Activated CD4-positive, CD25-positive, alpha-beta regulatory T cell treated with anti-CD3 and anti-CD28 coated beads, Interleukin-2, amount 50 U/mL, for 24 hours (primary cell): ENCODE data around the gene NPEPL1.
"Not testable (repeated sequence)": the region's sequence is repeated elsewhere in the genome, so short reads cannot be mapped to it uniquely, and the experiment has no call there.

ENCODE experiments used
- ATAC-seq, 2 donors: fragments of 150-1000 bp; cut with Tn5 transposase; one replicate each; pipeline ENCODE4 v1.10.0; 2021; ENCODE audit warnings: mild to moderate bottlenecking in 1 of 2, moderate library complexity in 1 of 2

NPEPL1 gene

DNA sequence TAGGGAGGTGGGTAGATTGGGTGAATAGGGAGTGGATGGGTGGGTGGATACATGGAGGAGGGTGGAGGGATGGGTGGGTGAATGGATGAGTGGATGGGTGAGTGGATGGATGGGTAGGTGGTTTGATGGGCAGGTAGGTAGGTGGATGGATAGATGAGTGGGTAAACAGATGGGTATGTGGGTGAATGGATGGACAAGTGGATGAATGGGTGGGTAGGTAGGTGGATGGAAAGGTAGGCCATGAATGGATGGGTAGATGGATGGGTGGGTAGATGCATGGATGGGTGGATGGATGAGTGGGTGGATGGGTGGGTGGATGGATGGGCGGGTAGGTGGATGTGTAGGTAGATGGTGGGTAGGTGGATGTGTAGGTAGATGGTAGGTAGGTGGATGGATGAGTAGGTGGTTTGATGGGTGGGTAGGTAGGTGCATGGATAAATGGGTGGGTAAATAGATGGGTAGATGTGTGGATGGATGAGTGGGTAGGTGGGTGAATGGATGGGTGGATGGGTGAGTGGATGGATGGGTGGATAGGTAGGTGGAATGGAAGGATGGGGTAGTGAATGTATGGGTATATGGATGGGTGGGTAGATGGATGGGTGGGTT, 51.4 kb downstream of the NPEPL1 start:
- ATAC-seq, result no peak

DNA sequence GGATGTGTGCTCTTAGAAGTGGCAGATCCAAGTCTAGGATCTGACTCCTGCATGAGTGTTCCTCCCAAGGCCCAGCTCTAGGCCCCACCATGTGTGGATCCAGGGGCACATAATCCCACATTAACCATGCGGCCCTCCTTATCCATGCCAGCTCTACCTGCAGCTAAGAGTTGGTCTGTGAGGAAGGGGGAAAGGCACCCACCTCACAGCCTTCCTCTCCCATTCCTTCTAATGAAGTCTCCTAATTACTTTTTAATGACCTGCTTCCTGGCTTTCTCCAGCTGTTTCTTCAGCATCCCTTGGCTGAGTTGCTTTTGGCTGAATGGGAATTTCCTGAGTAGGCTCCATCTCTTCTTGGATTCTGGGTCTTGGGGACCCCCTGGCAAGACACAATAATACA, 52.2 kb downstream of the NPEPL1 start:
- ATAC-seq, result no peak

DNA sequence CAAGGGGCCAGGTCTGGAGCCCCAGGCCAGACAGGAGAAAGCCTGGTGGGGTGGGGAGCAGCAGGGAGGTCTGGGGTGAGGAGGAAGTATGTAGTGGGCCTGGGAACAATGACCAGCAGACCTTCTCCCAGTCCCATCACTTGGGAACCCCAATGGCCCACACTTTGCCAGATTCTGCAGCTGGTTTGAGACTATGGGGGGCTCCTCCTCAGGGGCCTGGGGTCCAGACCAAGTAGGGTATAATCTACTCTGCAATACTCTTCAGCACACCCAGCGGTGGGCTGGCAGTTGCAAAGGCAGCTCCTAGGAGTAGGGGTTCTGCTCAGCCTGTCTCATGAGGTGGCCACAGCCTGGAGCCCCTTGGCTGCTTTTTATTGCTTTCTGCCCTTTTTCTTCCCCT, 52.8 kb downstream of the NPEPL1 start:
- no peak for ATAC-seq

DNA sequence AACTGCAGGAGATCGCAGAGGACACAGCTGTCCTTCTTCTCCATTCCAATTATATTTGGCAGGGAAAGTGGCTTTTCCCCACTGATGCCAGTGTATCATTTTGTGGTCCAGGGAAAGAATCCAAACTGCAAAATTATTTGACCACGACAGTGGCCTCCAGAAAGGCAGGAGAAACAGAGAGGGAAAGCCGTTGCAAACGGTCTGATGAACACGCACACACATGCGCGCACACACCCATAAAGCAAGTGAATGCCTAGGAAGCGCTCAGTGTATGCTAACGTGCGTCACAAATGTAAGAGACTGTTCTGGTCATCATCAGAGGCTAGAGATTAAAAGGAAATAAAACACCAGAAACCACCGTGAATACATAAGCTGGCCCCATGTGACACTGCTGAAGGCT, 54.0 kb downstream of the NPEPL1 start:
- ATAC-seq, result no peak

DNA sequence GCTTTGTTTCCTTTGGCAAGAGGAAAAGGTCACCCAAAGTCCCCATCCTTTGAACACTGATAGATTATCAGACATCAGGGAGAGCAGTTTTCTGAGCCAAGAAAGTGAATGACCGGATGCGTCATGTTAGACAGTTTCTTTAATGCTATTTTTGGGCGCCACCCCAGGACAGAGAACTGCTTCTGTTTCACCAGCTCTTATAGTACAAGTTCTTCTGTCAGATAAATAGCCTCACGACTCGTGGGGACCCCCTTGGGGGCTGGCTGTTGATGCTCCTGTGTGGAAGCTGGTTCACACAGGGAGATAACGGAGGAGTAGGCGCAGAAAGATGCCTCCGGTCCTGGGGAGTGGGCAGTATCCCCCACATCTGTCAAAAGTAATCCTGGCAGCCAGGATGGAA, 54.6 kb downstream of the NPEPL1 start:
- ATAC-seq, result no peak

DNA sequence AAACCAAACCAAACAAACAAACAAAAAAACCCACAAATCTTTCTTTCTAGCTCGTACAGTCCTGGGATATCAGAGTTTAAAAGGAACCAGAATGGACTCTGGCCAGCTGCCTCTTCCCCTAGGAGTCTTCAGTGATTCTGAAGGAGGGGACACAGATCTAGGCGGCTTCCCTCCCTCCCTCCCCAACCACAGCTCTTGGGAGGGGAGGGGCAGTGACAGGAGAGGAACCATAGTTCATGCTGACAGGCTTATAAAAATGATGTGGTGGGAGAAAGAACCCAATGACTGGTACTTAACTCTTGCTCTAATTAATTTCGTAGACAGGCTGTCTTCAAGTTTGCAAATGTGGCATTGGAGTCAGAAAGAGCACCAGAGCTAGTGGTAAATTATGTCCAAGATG, 56.0 kb downstream of the NPEPL1 start:
- ATAC-seq, result no peak

DNA sequence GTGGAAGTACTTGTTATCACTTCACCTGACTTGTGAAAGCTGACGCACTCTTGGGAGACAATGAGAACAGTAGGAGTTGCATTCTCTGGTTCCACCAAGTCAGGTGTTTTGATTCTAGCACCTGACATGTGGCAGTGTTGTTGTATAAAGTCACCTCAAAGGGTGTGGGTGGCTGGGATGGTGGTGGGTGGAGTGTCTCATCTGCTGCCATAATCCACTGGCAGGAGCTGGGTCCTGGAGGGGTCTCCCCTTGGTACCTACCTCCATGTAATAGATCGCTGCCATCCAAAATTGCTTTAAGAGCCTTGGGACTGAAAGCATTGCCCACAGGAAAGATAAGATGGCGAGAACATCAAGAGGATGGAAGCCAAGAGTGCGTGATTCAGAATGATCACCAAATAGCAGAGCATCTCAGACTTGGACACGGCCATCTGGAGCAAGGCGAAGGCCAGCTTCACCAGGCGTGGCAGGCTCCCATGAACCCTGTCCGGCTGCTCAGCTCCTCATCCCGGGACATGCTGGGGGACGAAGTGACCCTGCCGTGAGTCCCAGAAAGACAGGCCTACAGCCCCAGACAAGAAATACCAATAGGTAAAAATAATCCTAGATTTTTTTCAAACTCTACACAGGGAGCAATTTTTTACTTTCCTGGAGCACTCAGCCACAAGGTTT, 56.6 kb downstream of the NPEPL1 start:
- no peak for ATAC-seq

DNA sequence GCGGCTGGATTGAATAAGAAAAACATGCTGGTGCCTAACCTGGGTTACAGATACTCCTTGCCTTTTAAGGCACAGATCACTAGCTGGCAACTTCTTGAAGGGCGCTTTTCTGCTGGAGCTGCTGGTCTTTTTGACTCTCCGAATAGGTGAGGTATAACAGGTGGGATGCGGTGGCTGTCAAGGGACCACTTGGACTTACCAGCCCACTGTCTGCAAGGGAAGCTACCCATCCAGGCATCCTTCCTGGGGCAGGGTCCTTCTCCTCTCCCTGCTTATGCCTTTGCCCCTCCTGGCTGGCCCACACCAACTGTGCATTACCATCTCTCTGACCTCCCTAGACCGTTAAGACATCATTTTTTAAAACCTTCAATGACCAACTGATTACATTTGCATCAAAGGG, 57.4 kb downstream of the NPEPL1 start:
- no peak for ATAC-seq

DNA sequence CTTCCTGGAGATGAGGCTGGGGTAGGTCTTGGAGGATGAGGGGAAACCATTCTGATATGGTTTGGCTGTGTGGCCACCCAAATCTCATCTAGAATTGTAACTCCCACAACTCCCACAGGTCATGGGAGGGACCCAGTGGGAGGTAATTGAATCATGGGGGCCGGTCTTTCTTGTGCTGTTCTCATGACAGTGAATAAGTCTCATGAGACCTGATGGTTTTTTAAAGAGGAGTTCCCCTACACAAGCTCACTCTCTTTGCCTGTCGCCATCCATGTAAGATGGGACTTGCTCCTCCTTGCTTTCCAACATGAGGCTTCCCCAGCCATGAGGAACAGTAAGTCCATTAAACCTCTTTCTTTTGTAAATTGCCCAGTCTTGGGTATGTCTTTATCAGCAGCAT, 58.1 kb downstream of the NPEPL1 start:
- not testable (repeated sequence) for ATAC-seq

DNA sequence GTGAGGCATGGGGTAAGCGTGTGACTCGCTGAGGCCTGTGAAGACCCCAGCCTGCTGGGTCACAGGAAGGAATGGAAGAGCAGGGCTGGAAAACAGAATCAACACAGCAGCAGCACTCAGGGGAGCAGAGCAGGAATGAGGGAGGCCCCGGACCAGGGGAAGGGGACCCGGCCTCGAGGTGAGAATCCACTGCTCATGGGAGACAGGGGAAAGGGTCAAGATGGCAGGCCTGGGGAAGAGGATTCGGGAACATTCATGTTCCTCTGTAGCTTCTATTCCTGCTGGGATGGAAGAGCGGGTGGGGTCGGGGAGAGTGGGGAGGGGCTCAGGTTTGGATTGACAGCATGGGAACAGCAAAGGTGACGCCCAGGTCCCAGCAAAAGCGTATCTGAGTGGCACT, 59.4 kb downstream of the NPEPL1 start:
- ATAC-seq, result no peak

DNA sequence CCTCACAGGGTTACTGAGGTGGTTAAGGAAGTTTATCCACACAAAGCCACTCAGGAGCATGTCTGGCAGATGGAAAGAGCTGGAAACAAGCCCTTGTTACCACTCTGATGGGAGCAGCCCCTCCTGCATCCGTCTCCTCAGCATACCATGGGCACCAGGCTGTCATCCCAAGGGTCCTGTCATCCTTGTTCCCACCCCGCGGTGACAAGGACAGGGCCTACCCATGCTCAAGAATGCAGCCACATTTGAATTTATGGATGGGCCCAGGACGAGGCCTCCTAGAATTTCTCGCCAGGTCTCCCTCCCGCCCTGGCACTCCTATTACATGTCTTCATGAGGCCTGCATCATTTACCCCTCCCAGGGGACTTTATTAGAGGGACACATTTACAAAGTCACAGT, 60.0 kb downstream of the NPEPL1 start:
- no peak for ATAC-seq

DNA sequence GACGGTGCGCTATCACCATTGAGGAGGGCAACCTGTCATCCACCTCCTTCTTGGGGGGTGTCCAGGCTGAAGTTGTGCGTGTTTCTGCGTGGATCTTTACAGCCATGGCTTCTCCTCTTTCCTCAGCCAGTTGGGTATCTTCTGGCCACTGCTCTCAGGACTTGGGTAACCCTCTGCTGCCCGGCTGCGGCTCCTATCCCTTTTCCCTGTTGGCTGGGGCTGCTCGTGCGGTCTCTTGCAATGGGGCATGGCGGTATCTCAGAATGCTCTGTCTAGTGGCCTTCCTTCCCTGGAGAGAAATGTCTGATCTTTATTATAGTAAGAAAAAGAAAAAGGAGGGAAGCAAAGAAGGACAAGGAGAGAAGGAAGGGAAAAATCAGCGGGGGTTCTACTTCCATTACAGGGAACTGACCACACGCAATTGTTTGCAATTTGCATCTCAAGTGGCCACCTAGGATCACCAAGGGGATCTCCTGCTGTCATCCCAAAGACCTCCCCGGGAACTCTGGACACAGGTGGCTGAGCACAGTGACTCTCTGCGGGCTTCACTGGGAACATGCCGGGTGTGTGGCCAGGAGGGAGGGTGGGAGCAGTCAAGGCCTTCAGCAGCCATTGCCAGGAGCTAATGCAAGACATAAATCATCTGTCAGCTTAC, 60.8 kb downstream of the NPEPL1 start:
- no peak for ATAC-seq

DNA sequence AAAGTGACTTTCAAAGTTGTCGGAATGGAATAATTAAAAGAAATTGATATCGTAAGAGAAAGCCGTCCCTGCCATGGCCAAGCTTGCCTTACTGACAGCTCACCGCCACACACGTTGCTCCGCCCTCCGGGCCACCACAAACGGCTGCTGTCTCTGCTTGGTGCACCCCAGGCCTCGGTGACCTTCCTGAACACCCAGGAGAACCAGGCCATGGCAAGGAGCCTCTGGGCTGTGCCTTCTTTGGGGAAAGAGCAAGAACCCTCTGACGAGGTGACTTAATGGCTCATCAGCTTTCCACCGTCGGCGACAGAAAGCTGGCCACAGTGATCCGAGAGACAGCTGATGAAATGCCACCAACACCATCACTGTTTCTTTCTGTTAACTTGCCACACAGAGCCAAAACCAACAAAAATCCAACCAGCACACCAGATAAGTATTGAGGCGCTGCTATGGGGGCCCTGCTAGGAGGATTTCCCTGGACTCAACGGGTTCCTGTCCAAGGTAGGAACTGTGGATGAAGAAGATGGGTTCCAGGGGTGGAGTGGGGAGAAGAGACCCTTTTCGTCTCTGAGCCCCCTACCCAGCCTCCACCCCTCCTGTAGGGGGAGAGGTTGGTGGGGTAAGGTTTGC, 61.4 kb downstream of the NPEPL1 start:
- ATAC-seq, result no peak

DNA sequence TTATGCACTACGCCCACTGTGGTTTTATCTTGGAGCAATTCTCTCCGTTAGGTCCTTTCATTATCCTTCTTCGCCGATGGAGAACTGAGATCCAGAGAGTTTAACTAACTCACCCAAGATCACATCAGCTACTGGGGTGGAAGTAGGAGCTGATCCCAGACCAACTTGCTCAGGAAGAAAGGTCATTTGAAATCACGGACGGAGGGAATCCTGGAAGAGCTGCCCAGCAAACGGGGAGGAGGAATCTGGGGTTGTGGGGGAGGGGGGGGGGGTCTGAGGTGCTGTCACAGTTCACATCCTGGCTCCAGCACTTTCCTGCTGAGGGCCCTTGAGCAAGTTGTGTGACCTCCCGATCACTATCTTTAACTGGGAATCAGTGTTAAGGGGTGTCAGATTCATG, 62.0 kb downstream of the NPEPL1 start:
- no peak for ATAC-seq

DNA sequence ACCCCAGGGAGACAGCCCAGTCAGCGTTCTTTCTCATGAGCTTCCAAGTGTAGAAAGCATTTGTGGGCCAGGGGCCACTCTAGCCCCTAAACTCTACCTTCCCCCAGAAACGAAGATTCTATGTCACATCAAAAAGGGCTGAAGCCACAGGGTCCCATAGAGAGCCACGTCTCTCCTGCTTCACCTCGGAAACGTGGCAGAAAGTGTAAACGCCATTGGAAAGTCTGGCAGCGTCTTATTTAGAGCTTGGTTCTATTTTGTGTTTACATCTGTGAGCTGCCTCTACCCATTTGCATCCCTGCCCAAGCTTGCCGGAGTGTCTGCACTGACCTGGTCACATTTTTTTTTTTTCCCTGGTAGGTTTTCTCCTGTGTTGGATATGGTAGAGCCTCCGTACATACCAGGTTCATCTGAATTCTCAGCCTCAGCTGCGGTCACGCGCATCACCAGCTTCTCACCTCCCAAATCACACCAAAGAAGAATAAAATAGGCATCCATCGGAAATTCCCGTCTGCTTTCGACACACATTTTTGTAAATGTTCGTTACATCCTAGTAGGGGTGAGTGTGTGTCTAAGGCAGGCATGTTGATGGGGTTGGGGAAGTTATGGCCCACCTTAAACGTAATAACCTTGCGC, 62.6 kb downstream of the NPEPL1 start:
- no peak for ATAC-seq

DNA sequence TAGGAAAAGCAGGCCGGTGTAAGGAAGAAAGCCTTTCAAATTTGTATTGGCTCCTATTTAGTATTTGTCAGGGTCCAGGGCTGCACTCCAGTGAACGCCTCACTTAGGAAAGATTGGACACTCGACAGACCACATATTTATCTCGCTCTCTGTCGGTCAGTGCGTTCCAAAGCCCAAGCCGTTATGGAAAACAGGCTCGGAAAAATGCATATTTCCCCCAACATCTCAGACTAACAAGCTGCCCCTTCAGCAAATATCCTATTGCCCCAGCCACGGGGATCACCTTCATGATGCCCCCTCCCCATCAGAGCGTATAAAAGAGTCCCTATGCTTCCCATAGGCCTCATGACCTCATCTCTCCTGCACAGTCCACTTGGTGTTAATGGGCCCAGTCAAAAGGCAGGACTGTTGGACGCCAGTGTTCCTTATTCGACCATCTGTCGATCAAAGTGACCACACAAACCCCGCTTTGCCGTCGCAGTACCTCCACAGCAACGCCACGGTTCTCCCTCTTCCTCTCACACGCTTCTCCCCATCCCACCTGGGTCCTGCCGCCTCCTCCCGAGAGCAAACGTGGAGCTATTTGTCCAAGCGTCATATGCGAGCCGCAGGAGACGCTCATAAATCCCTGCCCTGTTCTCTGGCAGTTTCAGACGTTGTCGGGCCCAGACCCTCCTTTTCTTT, 63.3 kb downstream of the NPEPL1 start:
- ATAC-seq, result no peak

DNA sequence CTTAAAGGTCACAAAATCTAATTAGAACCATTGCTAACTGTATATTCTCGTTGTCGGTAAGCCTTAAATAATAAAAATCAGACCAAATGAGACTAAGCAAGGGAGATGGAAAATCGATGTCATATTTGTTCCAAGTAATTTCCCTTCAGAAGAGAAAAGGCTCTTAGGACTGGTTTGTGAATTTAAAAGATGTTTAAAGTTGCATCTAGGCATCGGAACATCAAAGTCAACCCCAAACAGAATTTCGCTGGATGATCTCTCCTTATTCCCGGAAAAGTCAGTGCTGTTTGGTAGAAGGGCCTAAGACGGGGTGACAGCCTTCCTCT, 63.8 kb downstream of the NPEPL1 start:
- no peak for ATAC-seq

DNA sequence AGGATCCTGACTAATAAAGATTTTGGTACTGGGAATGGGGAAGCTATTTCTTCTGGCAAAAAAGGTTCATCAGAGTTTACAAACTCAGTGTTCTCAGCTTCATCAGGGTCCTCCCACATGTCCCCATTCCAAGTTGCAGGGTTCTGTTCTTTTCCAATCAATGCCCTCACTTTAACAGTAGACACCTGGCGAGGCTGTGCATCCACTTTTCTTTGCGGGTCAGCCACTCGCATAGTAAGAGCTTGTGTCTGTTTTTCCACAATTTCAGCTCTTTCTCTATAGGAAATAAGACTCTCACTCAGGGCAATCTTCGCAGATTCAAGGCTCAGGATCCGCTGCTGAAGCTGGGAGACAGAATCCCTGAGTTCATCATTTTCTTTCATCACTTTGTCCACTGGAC, 65.0 kb downstream of the NPEPL1 start:
- not testable (repeated sequence) for ATAC-seq

DNA sequence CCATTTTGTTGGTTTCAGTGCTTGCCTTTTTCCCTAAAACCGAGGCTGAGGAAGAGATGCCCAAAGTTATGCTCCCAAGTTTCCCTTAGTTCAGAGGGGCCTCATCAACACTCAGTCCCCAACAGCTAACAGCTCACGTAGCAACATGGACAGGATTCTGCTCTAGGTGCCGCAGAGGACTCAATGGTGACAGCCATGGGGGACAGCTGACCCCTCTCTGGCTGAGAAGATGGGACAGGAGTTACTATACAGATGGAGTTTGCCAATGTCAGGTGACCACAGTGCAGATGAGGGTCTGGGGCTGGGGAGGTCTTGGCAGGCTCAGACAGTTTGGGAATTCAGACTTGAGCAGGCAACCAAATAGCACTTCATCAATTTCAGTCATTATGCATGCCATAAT, 67.3 kb downstream of the NPEPL1 start:
- ATAC-seq, result no peak

DNA sequence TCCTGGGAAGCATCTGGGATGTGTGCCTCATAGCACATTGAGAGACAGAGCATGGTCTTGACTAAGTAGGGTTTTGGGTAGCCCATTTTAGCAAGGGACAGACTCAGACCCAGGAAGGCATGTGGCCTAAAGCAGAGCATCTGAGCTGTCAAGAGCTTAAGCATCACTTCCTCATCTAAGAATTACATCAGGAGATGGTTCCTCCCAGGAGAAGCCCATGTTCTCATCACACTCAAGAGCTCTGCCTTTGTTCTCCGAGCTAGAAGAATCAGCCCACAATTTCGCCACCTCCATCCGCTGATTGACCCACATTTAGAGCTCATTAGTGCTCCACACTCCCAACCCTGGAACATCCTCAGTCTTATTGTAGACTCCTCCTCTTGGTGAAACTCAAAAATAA, 68.3 kb downstream of the NPEPL1 start:
- ATAC-seq, result no peak

DNA sequence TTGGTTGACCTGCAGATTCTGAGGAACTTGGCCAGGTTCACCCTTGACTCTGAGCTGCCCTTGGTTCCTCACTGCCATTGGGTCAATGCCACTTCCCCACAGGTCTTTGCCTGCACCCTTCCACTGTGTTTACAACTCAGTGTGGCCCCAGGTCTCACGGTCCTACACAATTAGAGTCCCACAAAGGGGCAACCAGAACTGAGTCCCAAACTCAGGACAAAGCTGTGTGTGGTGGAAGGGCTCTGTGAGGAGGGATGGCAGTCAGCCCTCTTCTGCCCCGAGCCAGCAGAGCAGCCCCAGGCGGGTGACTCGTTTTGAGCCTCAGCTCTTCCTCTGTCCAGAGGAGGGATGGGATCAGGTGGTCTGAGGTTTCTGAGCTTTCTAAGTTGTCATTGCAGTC, 69.5 kb downstream of the NPEPL1 start:
- no peak for ATAC-seq

DNA sequence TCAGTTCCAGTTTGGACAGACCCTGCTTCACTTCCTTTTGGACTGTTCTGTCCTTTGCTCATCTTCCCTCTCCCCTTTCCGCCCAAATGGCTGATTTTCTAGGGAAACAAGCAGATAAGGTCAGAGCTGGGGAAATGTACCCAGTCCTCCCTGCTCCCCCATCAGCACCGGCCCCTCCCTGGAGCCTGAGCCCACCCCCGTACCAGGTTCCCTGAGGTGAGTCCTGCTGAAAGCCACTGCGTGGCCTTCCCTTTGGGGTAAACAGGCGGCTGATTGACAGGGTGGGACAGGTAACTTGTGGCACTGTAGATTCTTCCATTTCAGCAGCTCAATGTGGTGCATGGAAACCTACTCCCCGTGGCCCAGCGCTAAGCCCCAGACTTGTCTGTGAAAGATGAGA, 70.5 kb downstream of the NPEPL1 start:
- no peak for ATAC-seq
